OCI-LY3 (cell line): ENCODE data around the gene TEX14.
A peak's percentile ranks its signal among the peaks of the same experiment; 100 is the strongest.

Source experiments
- H2AFZ ChIP-seq: fragments of 200-600, 300-600 bp; shearing (Covaris generic); 2 replicates; pipeline ENCODE4 v1.6.0; 2014; ENCODE audit warnings: antibody characterized with exemption, low read depth, low read length
- H3K27ac ChIP-seq: fragments of 200-600, 300-600 bp; sonication (generic); 2 replicates; pipeline ENCODE4 v1.5.1; 2014; ENCODE audit warnings: mild to moderate bottlenecking, low read length, moderate library complexity, mixed read lengths
- H3K27me3 ChIP-seq: fragments of 200-600, 300-600 bp; sonication (generic); 2 replicates; pipeline ENCODE4 v1.6.1; 2014; ENCODE audit warnings: low read depth, low read length, mixed read lengths
- H3K36me3 ChIP-seq: fragments of 200-600, 300-600 bp; sonication (generic); replicated peaks from 2 replicates; pipeline ENCODE3; 2014; ENCODE audit warnings: low read depth, low read length, mixed read lengths
- H3K4me1 ChIP-seq: fragments of 300-600, 200-600 bp; sonication (generic); 2 replicates; pipeline ENCODE4 v1.6.1; 2014; ENCODE audit warnings: low read length, mixed read lengths
- H3K4me2 ChIP-seq: fragments of 200-600, 300-600 bp; sonication (generic); 2 replicates; pipeline ENCODE4 v1.6.1; 2014; ENCODE audit warnings: low read length, mixed read lengths
- H3K4me3 ChIP-seq: fragments of 300-600, 200-600 bp; sonication (generic); 2 replicates; pipeline ENCODE4 v1.5.1; 2014; ENCODE audit warnings: antibody characterized with exemption, mild to moderate bottlenecking, low read length, moderate library complexity
- H3K79me2 ChIP-seq: fragments of 300-600, 200-600 bp; shearing (Covaris generic); 2 replicates; pipeline ENCODE4 v1.6.1; 2014; ENCODE audit warnings: mild to moderate bottlenecking, low read length, mixed read lengths
- H3K9ac ChIP-seq: fragments of 300-600, 200-600 bp; shearing (Covaris generic); 2 replicates; pipeline ENCODE4 v1.6.0; 2014; ENCODE audit warnings: mild to moderate bottlenecking, low read length, moderate library complexity
- H3K9me3 ChIP-seq: fragments of 200-600, 300-600 bp; shearing (Covaris generic); 2 replicates; pipeline ENCODE4 v1.6.1; 2014; ENCODE audit warnings: low read length, mixed read lengths; ENCODE audit not compliant: insufficient read depth
- H4K20me1 ChIP-seq: fragments of 200-600, 300-600 bp; sonication (generic); 2 replicates; pipeline ENCODE4 v1.6.1; 2016; ENCODE audit warnings: low read length, mixed read lengths; ENCODE audit not compliant: insufficient read depth
- CTCF ChIP-seq: fragments of 200-600, 300-600 bp; sonication (generic); IDR thresholded peaks from 2 replicates; pipeline ENCODE4 v1.5.1; 2014; ENCODE audit warnings: antibody characterized with exemption, low read length, low read depth
- EZH2phosphoT487 ChIP-seq: fragments of 200-600 bp; shearing (Covaris generic); IDR thresholded peaks from 2 replicates; pipeline ENCODE4 v1.6.1; 2018; ENCODE audit warnings: antibody characterized with exemption, mixed run types, low read depth

Gene TEX14

GRCh38 chr17:58513267-58513964 is 178.4 kb downstream of the TEX14 start:
- Histone ChIP-seq H3K27ac (peak overlapping the region; percentile 68), H3K36me3 (peaks cover 49% of the 10 kb centered on the region), H3K27me3 (no peaks in the 10 kb centered on the region), H3K79me2 (peaks cover 58% of the 10 kb centered on the region), H3K4me1 (peaks cover 49% of the 10 kb centered on the region), H3K9me3 (no peaks in the 10 kb centered on the region), H3K4me2 (peak overlapping the region; percentile 99), H4K20me1 (peaks cover 11% of the 10 kb centered on the region), H3K9ac (peak overlapping the region; percentile 96), H3K4me3 (peak overlapping the region; percentile 100), H2AFZ (no peak overlapping the region)
- TF ChIP-seq CTCF: no peak
- no peak for TF ChIP-seq EZH2phosphoT487

- peaks cover 11% of the 10 kb centered on the region for H4K20me1 ChIP-seq
- peaks cover 53% of the 10 kb centered on the region for H3K4me1 ChIP-seq
- peak overlapping the region; percentile 42 for H3K4me2 ChIP-seq
- no peak overlapping the region for H3K4me3 ChIP-seq
- H3K36me3 ChIP-seq: peaks cover 77% of the 10 kb centered on the region
- peak overlapping the region; percentile 61 for H3K27ac ChIP-seq
- H3K9ac ChIP-seq: no peak overlapping the region
- no peaks in the 10 kb centered on the region for H3K9me3 ChIP-seq
- no peak overlapping the region for H2AFZ ChIP-seq
- peaks cover 61% of the 10 kb centered on the region for H3K79me2 ChIP-seq
- no peak for TF ChIP-seq CTCF
- TF ChIP-seq EZH2phosphoT487: no peak
- no peaks in the 10 kb centered on the region for H3K27me3 ChIP-seq
Observed at GRCh38 chr17:58510075-58510474, 181.8 kb downstream of the TEX14 start.

GRCh38 chr17:58508341-58509067 is 183.3 kb downstream of the TEX14 start:
- Histone ChIP-seq H3K4me1 (peaks cover 60% of the 10 kb centered on the region), H2AFZ (no peak overlapping the region), H4K20me1 (peaks cover 8% of the 10 kb centered on the region), H3K9me3 (no peaks in the 10 kb centered on the region), H3K27me3 (no peaks in the 10 kb centered on the region), H3K27ac (peak overlapping the region; percentile 22; the same call in 1 of the 2 replicates), H3K9ac (no peak overlapping the region), H3K4me2 (no peak overlapping the region), H3K4me3 (no peak overlapping the region), H3K79me2 (peaks cover 64% of the 10 kb centered on the region), H3K36me3 (peaks cover 85% of the 10 kb centered on the region)
- TF ChIP-seq EZH2phosphoT487 (no peak), CTCF (no peak)

- H3K27me3 ChIP-seq: no peaks in the 10 kb centered on the region
- TF ChIP-seq CTCF: no peak
- TF ChIP-seq EZH2phosphoT487: no peak
- H3K4me3 ChIP-seq: no peak overlapping the region
- peaks cover 85% of the 10 kb centered on the region for H3K36me3 ChIP-seq
- H3K4me2 ChIP-seq: no peak overlapping the region
- H3K9ac ChIP-seq: no peak overlapping the region
- peaks cover 55% of the 10 kb centered on the region for H3K79me2 ChIP-seq
- H3K27ac ChIP-seq: 0 out of 2 replicates have a peak overlapping the region, but pooled peaks have one; percentile 22
- H4K20me1 ChIP-seq: no peaks in the 10 kb centered on the region
- H3K9me3 ChIP-seq: no peaks in the 10 kb centered on the region
- no peak overlapping the region for H2AFZ ChIP-seq
- H3K4me1 ChIP-seq: peaks cover 48% of the 10 kb centered on the region
Observed at GRCh38 chr17:58507123-58507634, 184.7 kb downstream of the TEX14 start.
